Neural crest cell (in vitro differentiated cells): ENCODE data around the gene CDK19. TPM values are rescaled to one million over a fixed set of nuclear protein-coding genes. Genes with fewer than 3 reads are reported as not detected.
"Not testable (repeated sequence)": the region's sequence is repeated elsewhere in the genome, so short reads cannot be mapped to it uniquely, and the experiment has no call there.

ENCODE experiments used
- DNase-seq: peaks from one replicate; pipeline ENCODE4 v3.0.0; 2021; ENCODE audit warnings: low read depth, mixed read lengths, low spot score
- H3K27ac Mint-ChIP-seq: one replicate; pipeline ENCODE4 v1.8.0; 2021; ENCODE audit warnings: mild to moderate bottlenecking, mixed read lengths; ENCODE audit not compliant: unreplicated experiment
- H3K27me3 Mint-ChIP-seq: 2 replicates; pipeline ENCODE4 v1.8.0; 2021; ENCODE audit warnings: low read depth, mild to moderate bottlenecking, mixed read lengths
- H3K36me3 Mint-ChIP-seq: 2 replicates; pipeline ENCODE4 v1.8.0; 2021; ENCODE audit warnings: low read depth, mild to moderate bottlenecking, mixed read lengths
- H3K4me1 Mint-ChIP-seq: 2 replicates; pipeline ENCODE4 v1.8.0; 2021; ENCODE audit warnings: mixed read lengths
- H3K4me3 Mint-ChIP-seq: one replicate; pipeline ENCODE4 v1.8.0; 2021; ENCODE audit warnings: mild to moderate bottlenecking, mixed read lengths
- H3K9me3 Mint-ChIP-seq: 2 replicates; pipeline ENCODE4 v1.8.0; 2021; ENCODE audit warnings: mixed read lengths
- CTCF ChIP-seq: fragments of 200-600 bp; sonication (generic); conservative IDR thresholded peaks from 2 replicates; pipeline ENCODE4 v1.5.0; 2021; ENCODE audit warnings: antibody characterized with exemption, mild to moderate bottlenecking
- total RNA-seq: library from RNA; stranded (reverse); gene quantifications from 2 replicates; pipeline ENCODE4 v1.2.1, GENCODE V29; 2021

CDK19 gene
- total RNA-seq, 1 donor from 2014 or later = 24.4 TPM

GRCh38 chr6:110723017-110723416 is 92.3 kb downstream of the CDK19 start:
- no peak for DNase-seq
- no peaks in the 10 kb centered on the region for H3K27me3 Mint-ChIP-seq
- no peak overlapping the region for H3K4me3 Mint-ChIP-seq
- peaks cover 3% of the 10 kb centered on the region for H3K4me1 Mint-ChIP-seq
- H3K9me3 Mint-ChIP-seq = no peaks in the 10 kb centered on the region
- H3K36me3 Mint-ChIP-seq = no peaks in the 10 kb centered on the region
- no peak overlapping the region for H3K27ac Mint-ChIP-seq
- no peak for TF ChIP-seq CTCF

DNA sequence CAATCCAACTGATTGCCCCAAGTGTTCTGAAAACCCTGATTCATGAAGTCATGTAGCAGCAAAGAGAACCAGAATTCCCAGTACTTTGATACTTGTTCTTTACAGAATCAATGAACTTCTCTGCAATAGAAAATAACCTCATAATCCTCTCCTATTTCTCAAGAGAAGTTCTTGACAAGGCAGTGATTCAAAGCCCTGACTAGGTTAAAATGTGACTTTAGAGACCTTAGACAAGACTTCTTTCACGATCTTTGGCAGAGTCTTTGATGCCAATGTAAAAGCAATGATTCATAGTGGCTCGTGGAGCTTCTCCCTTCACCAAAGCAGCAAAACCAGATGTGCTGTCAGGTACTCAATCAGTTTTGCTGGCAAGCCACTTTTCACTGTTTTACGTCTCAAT is 95.2 kb downstream of the CDK19 start:
- no peak overlapping the region for H3K4me3 Mint-ChIP-seq

GRCh38 chr6:110719601-110720000 is 95.7 kb downstream of the CDK19 start:
- not testable (repeated sequence) for H3K27ac Mint-ChIP-seq, H3K36me3 Mint-ChIP-seq, H3K4me1 Mint-ChIP-seq, H3K27me3 Mint-ChIP-seq, H3K4me3 Mint-ChIP-seq, H3K9me3 Mint-ChIP-seq, DNase-seq

More for the DNA sequence above, 95.2 kb downstream of the CDK19 start:
- no peak for DNase-seq
- Mint-ChIP-seq H3K36me3 (no peaks in the 10 kb centered on the region), H3K27ac (no peak overlapping the region), H3K27me3 (no peaks in the 10 kb centered on the region), H3K4me1 (peaks cover 8% of the 10 kb centered on the region), H3K9me3 (no peaks in the 10 kb centered on the region)
- no peak for TF ChIP-seq CTCF

DNA sequence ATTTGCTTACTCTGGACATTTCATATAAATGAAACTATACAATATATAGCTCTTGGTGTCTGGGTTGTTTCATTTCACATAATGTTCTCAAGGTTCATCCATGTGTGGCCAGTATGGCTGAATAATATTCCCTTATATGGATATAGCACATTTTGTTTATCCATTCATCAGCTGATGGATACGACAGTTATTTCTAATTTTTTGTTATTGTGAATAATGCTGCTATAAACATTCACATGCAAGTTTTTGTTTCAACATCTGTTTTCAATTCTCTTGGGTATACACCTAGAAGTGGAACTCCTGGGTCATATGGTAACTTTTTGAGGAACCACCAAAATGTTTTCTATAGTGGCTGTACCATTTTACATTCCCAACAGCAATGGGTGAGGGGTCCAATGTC is 101.1 kb downstream of the CDK19 start:
- Mint-ChIP-seq H3K27me3 (no peaks in the 10 kb centered on the region), H3K27ac (no peak overlapping the region), H3K4me1 (peaks cover 10% of the 10 kb centered on the region), H3K4me3 (no peak overlapping the region), H3K36me3 (no peaks in the 10 kb centered on the region), H3K9me3 (peaks cover 6% of the 10 kb centered on the region)
- no peak for TF ChIP-seq CTCF
- no peak for DNase-seq

GRCh38 chr6:110712238-110712637 is 103.0 kb downstream of the CDK19 start:
- Mint-ChIP-seq H3K4me1 (peaks cover 6% of the 10 kb centered on the region), H3K4me3 (no peak overlapping the region), H3K27me3 (no peaks in the 10 kb centered on the region), H3K36me3 (no peaks in the 10 kb centered on the region), H3K27ac (no peak overlapping the region), H3K9me3 (peaks cover 6% of the 10 kb centered on the region)
- no peak for DNase-seq
- no peak for TF ChIP-seq CTCF

DNA sequence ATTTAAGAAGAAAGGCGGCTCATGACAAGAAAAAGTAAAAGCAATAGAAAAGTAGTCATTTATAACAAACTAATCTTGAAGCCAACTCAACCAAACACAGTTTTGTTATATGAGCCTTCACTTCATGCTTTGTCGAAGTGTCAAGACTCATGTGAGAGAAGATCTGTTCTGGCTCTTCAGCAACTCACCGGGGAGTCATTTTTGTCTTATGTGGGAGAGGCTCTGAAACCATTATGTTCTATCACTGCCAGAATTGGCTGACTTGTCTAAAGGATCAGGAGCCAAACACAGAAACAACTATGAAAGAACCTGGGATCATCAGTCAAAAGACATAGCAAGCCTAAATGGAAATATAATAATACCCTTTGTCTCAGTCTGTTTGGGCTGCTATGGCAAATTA is 105.2 kb downstream of the CDK19 start:
- no peak overlapping the region for H3K27ac Mint-ChIP-seq
- no peaks in the 10 kb centered on the region for H3K36me3 Mint-ChIP-seq
- H3K4me3 Mint-ChIP-seq = no peak overlapping the region
- no peaks in the 10 kb centered on the region for H3K27me3 Mint-ChIP-seq
- H3K9me3 Mint-ChIP-seq = peaks cover 6% of the 10 kb centered on the region
- TF ChIP-seq CTCF = no peak
- H3K4me1 Mint-ChIP-seq = peaks cover 6% of the 10 kb centered on the region
- DNase-seq = no peak
